ENCODE measurements around the gene RNF8. TPM values are rescaled to one million over a fixed set of nuclear protein-coding genes. Genes with fewer than 3 reads are reported as not detected.

Gene RNF8
- total and polyA plus RNA-seq, 9 of the 15 experiments (the other 6 are each of a cell fraction or from before 2014, with no cell fraction given) = 10.6 to 47.0 (median 37.5) TPM

GRCh38 chr6:37368961-37369320, 15.2 kb downstream of the RNF8 start:
- 60% methylated on average over 1 of the region's 1 CpG for WGBS (ENCODE audit: insufficient coverage, low coverage, missing lambda C conversion rate)
- ATAC-seq = no peak
- no peak for DNase-seq (ENCODE audit: extremely low read depth in 1 of 4, low spot score in 3 of 4)
- no peak for FAIRE-seq
- H3K36me3 ChIP-seq (ENCODE audit: control insufficient read depth, insufficient read depth, low read length) = peaks cover 74% of the 10 kb centered on the region
- ChIA-PET CTCF (ENCODE audit: low intra/inter-chr PET ratio) (no interaction called here), POLR2A (no interaction called here)
- no peaks in the 10 kb centered on the region for H3K9me1 ChIP-seq (ENCODE audit: control insufficient read depth, insufficient read depth, low read length)
- H2AFZ ChIP-seq (ENCODE audit: low read depth, low read length) = no peak overlapping the region
- H3K4me1 ChIP-seq (replicated peaks in 1 of 2; ENCODE audit: control insufficient read depth in 2 of 2, insufficient read depth in 2 of 2, low read length in 2 of 2) = no peaks in the 10 kb centered on the region
- intact Hi-C loops (cut with micrococcal nuclease) = no loop called here
- H4K20me1 ChIP-seq (replicated peaks; ENCODE audit: control insufficient read depth, insufficient read depth, low read length) = no peaks in the 10 kb centered on the region; the same call in 1 of the 2 replicates
- H3K4me3 ChIP-seq = no peak overlapping the region
- no peaks in the 10 kb centered on the region for H3K79me2 ChIP-seq (ENCODE audit: control insufficient read depth, insufficient read depth, low read length)
- no TSS peak for BruUV-seq (replicated peaks)
- no peaks in the 10 kb centered on the region for H3K27me3 ChIP-seq (ENCODE audit: control insufficient read depth in 2 of 2, insufficient read depth in 2 of 2, low read length in 2 of 2)
- H3K9ac ChIP-seq (ENCODE audit: insufficient read depth in 1 of 2, low read depth in 2 of 2, low read length in 2 of 2) = no peak overlapping the region
- TF ChIP-seq ZNF76 (CRISPR knock-in tag; IDR thresholded peaks at IDR 0.05; ENCODE audit: borderline replicate concordance) (no peak), SPI1 (IDR thresholded peaks at IDR 0.05; ENCODE audit: borderline replicate concordance, low read depth, low read length) (peak; percentile 15; the same call in 1 of the 2 replicates)
- no peak overlapping the region for H3K4me2 ChIP-seq (ENCODE audit: insufficient read depth, low read length)
- H3K27ac ChIP-seq (ENCODE audit: extremely low read depth, low read depth, low read length) = no peak overlapping the region
- no peaks in the 10 kb centered on the region for H3K9me3 ChIP-seq (replicated peaks; ENCODE audit: control insufficient read depth, insufficient read depth, low read depth, low read length)
- in situ Hi-C loops (cut with MboI) = loop anchor here (25.0 kb wide), 1 partner anchor 1118 kb away; no protein-coding TSS in a partner anchor

GRCh38 chr6:37369321-37370201, 15.8 kb downstream of the RNF8 start:
- ATAC-seq (no peak), DNase-seq (ENCODE audit: extremely low read depth in 1 of 4, low spot score in 3 of 4) (no peak), FAIRE-seq (no peak)
- in situ Hi-C loops (cut with MboI) (loop anchor here (25.0 kb wide), 1 partner anchor 1118 kb away; no protein-coding TSS in a partner anchor), intact Hi-C loops (cut with micrococcal nuclease) (no loop called here)
- Histone ChIP-seq H2AFZ (ENCODE audit: low read depth, low read length) (no peak overlapping the region), H3K27ac (ENCODE audit: extremely low read depth, low read depth, low read length) (no peak overlapping the region), H3K27me3 (ENCODE audit: control insufficient read depth in 2 of 2, insufficient read depth in 2 of 2, low read length in 2 of 2) (no peaks in the 10 kb centered on the region), H3K9me3 (replicated peaks; ENCODE audit: control insufficient read depth, insufficient read depth, low read depth, low read length) (no peaks in the 10 kb centered on the region), H3K4me1 (replicated peaks in 1 of 2; ENCODE audit: control insufficient read depth in 2 of 2, insufficient read depth in 2 of 2, low read length in 2 of 2) (no peaks in the 10 kb centered on the region), H3K9me1 (ENCODE audit: control insufficient read depth, insufficient read depth, low read length) (no peaks in the 10 kb centered on the region), H3K79me2 (ENCODE audit: control insufficient read depth, insufficient read depth, low read length) (no peaks in the 10 kb centered on the region), H3K9ac (ENCODE audit: insufficient read depth in 1 of 2, low read depth in 2 of 2, low read length in 2 of 2) (no peak overlapping the region), H3K36me3 (ENCODE audit: control insufficient read depth, insufficient read depth, low read length) (peaks cover 75% of the 10 kb centered on the region), H3K4me2 (ENCODE audit: insufficient read depth, low read length) (no peak overlapping the region), H4K20me1 (replicated peaks; ENCODE audit: control insufficient read depth, insufficient read depth, low read length) (no peaks in the 10 kb centered on the region; the same call in 1 of the 2 replicates), H3K4me3 (no peak overlapping the region)
- BruUV-seq (replicated peaks) = no TSS peak
- ChIA-PET POLR2A (interaction anchor here (0.6 to 0.8 kb wide), 2 partner anchors 111 to 516 kb away, joined by 3 read pairs; no protein-coding TSS in a partner anchor), CTCF (ENCODE audit: low intra/inter-chr PET ratio) (no interaction called here)
- 26% methylated on average over 1 of the region's 1 CpG for WGBS (ENCODE audit: insufficient coverage, low coverage, missing lambda C conversion rate)
- TF ChIP-seq ID3 (CRISPR knock-in tag; IDR thresholded peaks at IDR 0.05) = no peak
- TF ChIP-seq ID3 (tag; IDR thresholded peaks at IDR 0.05) = peak; percentile 86
- no peak for TF ChIP-seq FOXA3 (CRISPR knock-in tag; conservative IDR thresholded peaks at IDR 0.05 in 1 of 2, IDR thresholded peaks at IDR 0.05 in 1 of 2)
